ENCODE measurements around the gene MRPS5.

Gene MRPS5

GRCh38 chr2:95063086-95063958, 58.3 kb downstream of the MRPS5 start:
- no peak for FAIRE-seq
- TF ChIP-seq SPI1 (IDR thresholded peaks at IDR 0.05; ENCODE audit: low read depth, low read length) (peak; percentile 74), POU2F2 (IDR thresholded peaks at IDR 0.05; ENCODE audit: low read depth, low read length) (no peak)
- DNase-seq (ENCODE audit: insufficient read length, low spot score): no peak

DNA sequence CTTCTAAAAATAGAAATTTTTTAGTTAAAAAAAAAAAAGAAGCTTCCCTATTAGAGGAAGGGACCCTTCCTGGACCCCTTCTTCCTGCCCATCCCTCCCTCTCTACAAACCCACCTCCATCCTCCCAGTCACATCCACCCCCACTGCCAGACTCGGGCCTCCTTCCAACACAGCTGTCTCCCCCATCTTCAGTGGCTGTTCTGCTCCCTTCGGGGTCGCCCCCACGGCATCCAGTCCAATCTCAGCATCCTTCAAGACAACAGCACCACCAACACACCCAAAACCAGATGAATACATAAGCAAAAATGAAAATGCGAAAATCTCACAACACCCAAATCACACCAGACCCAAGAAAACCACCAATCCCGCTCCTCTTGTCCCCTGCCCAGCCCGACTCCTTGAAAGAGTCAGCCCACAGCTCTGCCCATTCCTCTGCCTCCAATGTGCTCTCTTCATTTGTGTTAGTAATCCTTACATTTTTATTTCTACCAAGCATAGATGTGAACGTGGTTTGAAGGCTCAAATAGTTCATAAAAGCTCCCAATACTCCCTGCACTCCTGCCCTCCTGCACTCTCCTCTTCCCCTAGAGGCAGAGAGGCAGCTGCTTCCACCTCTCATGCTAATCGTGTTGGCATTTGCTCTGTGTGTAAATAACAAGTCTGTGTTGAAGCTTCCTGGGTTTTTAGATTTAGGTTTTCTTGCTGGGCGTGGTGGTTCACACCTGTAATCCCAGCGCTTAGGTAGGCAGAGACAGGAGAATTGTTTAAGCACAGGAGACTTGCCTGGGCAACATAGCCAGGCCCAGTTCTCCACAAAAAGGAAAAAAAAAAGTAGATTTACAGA, 59.1 kb downstream of the MRPS5 start:
- TF ChIP-seq SPI1 (IDR thresholded peaks at IDR 0.05; ENCODE audit: low read depth, low read length) (no peak), POLR2A (IDR thresholded peaks at IDR 0.05; ENCODE audit: low read depth, low read length) (no peak), PAX5 (IDR thresholded peaks at IDR 0.05; ENCODE audit: insufficient read depth, low read length, severe bottlenecking) (no peak), TAF1 (IDR thresholded peaks at IDR 0.05; ENCODE audit: low read depth, low read length) (no peak), POLR2AphosphoS5 (IDR thresholded peaks at IDR 0.05; ENCODE audit: low read depth, low read length) (no peak), POU2F2 (IDR thresholded peaks at IDR 0.05; ENCODE audit: low read depth, low read length) (no peak)
- DNase-seq (ENCODE audit: insufficient read length, low spot score) (no peak), FAIRE-seq (peak; percentile 16)

DNA sequence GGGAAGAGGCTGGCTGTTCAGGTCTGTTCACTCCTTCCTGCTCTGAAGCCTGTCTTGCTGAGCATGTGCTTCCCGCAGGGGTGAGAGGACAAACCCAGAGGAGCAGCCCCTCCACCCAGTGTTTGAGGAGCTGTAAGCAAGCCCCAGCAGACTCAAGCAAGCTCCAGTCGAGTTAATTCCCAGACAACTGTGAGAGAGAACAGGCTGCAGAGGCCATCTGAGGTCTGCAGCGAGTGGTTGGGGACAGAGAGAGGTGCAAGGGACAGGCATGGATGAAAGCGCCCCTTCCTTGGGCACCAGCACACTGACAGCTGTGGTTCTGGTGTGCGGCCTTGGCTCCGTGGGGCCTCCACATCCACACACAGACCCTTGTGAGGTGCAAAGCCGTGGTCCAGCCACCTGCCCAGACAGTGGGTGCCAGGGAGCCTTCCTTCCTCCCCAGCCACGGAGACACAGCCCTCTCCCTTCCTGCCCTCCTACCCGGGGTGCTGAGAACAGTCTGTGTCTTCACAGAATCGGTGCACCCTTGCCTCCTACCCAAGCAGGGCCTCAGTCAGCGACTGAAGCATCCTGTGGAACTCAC, 59.9 kb downstream of the MRPS5 start:
- no peak for TF ChIP-seq POLR2A (IDR thresholded peaks at IDR 0.05; ENCODE audit: low read depth, low read length)
- TF ChIP-seq POU2F2 (IDR thresholded peaks at IDR 0.05; ENCODE audit: low read depth, low read length): no peak
- no peak for TF ChIP-seq POLR2AphosphoS5 (IDR thresholded peaks at IDR 0.05; ENCODE audit: low read depth, low read length)
- TF ChIP-seq TAF1 (IDR thresholded peaks at IDR 0.05; ENCODE audit: low read depth, low read length): no peak
- TF ChIP-seq SPI1 (IDR thresholded peaks at IDR 0.05; ENCODE audit: low read depth, low read length): no peak
- no peak for TF ChIP-seq PAX5 (IDR thresholded peaks at IDR 0.05; ENCODE audit: insufficient read depth, low read length, severe bottlenecking)
- FAIRE-seq (no peak), DNase-seq (ENCODE audit: insufficient read length, low spot score) (no peak)

DNA sequence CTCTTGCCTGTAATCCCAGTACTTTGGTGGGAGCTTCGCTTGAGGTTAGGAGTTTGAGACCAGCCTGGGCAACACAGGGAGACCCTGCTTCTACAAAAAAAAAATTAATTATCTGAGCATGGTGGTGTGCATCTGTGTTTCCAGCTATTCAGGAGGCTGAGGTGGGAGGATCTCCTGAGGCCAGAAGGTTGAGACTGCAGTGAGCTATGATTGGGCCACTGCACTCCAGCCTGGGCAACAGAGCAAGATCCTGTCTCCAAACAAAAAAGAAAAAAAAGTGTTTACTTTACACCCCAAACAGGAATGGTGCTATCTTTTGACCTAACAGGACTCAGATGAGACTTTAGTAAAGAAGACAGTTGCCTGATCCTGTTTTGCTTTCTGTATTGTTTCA, 60.5 kb downstream of the MRPS5 start:
- DNase-seq (ENCODE audit: insufficient read length, low spot score) (no peak), FAIRE-seq (no peak)
- TF ChIP-seq TAF1 (IDR thresholded peaks at IDR 0.05; ENCODE audit: low read depth, low read length) (no peak), POLR2A (IDR thresholded peaks at IDR 0.05; ENCODE audit: low read depth, low read length) (no peak), PAX5 (IDR thresholded peaks at IDR 0.05; ENCODE audit: insufficient read depth, low read length, severe bottlenecking) (no peak), POU2F2 (IDR thresholded peaks at IDR 0.05; ENCODE audit: low read depth, low read length) (no peak)

- DNase-seq (ENCODE audit: insufficient read length, low spot score) (no peak), FAIRE-seq (no peak)
- TF ChIP-seq SPI1 (IDR thresholded peaks at IDR 0.05; ENCODE audit: low read depth, low read length) (no peak), POLR2AphosphoS5 (IDR thresholded peaks at IDR 0.05; ENCODE audit: low read depth, low read length) (no peak), POLR2A (IDR thresholded peaks at IDR 0.05; ENCODE audit: low read depth, low read length) (no peak), TAF1 (IDR thresholded peaks at IDR 0.05; ENCODE audit: low read depth, low read length) (no peak), PAX5 (IDR thresholded peaks at IDR 0.05; ENCODE audit: insufficient read depth, low read length, severe bottlenecking) (no peak), POU2F2 (IDR thresholded peaks at IDR 0.05; ENCODE audit: low read depth, low read length) (no peak)
Observed at GRCh38 chr2:95060446-95061118, 61.0 kb downstream of the MRPS5 start.

- TF ChIP-seq POU2F2 (IDR thresholded peaks at IDR 0.05; ENCODE audit: low read depth, low read length): no peak
- no peak for TF ChIP-seq TAF1 (IDR thresholded peaks at IDR 0.05; ENCODE audit: low read depth, low read length)
- no peak for TF ChIP-seq PAX5 (IDR thresholded peaks at IDR 0.05; ENCODE audit: insufficient read depth, low read length, severe bottlenecking)
- TF ChIP-seq SPI1 (IDR thresholded peaks at IDR 0.05; ENCODE audit: low read depth, low read length): no peak
- no peak for TF ChIP-seq POLR2AphosphoS5 (IDR thresholded peaks at IDR 0.05; ENCODE audit: low read depth, low read length)
- no peak for TF ChIP-seq POLR2A (IDR thresholded peaks at IDR 0.05; ENCODE audit: low read depth, low read length)
- no peak for FAIRE-seq
- DNase-seq (ENCODE audit: insufficient read length, low spot score): no peak
Observed at GRCh38 chr2:95059656-95060370, 61.8 kb downstream of the MRPS5 start.

- no peak for FAIRE-seq
- no peak for DNase-seq (ENCODE audit: insufficient read length, low spot score)
- no peak for TF ChIP-seq POLR2A (IDR thresholded peaks at IDR 0.05; ENCODE audit: low read depth, low read length)
- TF ChIP-seq TAF1 (IDR thresholded peaks at IDR 0.05; ENCODE audit: low read depth, low read length): no peak
- TF ChIP-seq PAX5 (IDR thresholded peaks at IDR 0.05; ENCODE audit: insufficient read depth, low read length, severe bottlenecking): no peak
- no peak for TF ChIP-seq POU2F2 (IDR thresholded peaks at IDR 0.05; ENCODE audit: low read depth, low read length)
- no peak for TF ChIP-seq POLR2AphosphoS5 (IDR thresholded peaks at IDR 0.05; ENCODE audit: low read depth, low read length)
- no peak for TF ChIP-seq SPI1 (IDR thresholded peaks at IDR 0.05; ENCODE audit: low read depth, low read length)
Observed at GRCh38 chr2:95058989-95059641, 62.5 kb downstream of the MRPS5 start.

GRCh38 chr2:95058466-95058988, 63.1 kb downstream of the MRPS5 start:
- no peak for DNase-seq (ENCODE audit: insufficient read length, low spot score)
- FAIRE-seq: no peak
- TF ChIP-seq TAF1 (IDR thresholded peaks at IDR 0.05; ENCODE audit: low read depth, low read length) (no peak), POLR2A (IDR thresholded peaks at IDR 0.05; ENCODE audit: low read depth, low read length) (no peak), POU2F2 (IDR thresholded peaks at IDR 0.05; ENCODE audit: low read depth, low read length) (no peak), PAX5 (IDR thresholded peaks at IDR 0.05; ENCODE audit: insufficient read depth, low read length, severe bottlenecking) (no peak), POLR2AphosphoS5 (IDR thresholded peaks at IDR 0.05; ENCODE audit: low read depth, low read length) (no peak), SPI1 (IDR thresholded peaks at IDR 0.05; ENCODE audit: low read depth, low read length) (no peak)

Data from GM12891 (cell line).